OCI-LY7 (cell line): Measurements from ENCODE around the gene INSIG1.

Experiments used
- CTCF ChIP-seq: fragments of 200-600 bp; sonication (generic); conservative IDR thresholded peaks from 2 replicates; pipeline ENCODE4 v1.5.1; 2014; ENCODE audit warnings: mild to moderate bottlenecking, antibody characterized with exemption, low read length, moderate library complexity, mixed read lengths
- EZH2phosphoT487 ChIP-seq: fragments of 200-600 bp; sonication (generic); IDR thresholded peaks from 2 replicates; pipeline ENCODE4 v1.6.1; 2018; ENCODE audit warnings: low read depth, borderline replicate concordance, mild to moderate bottlenecking, mixed run types, antibody characterized with exemption, low read length, moderate library complexity, mixed read lengths

- TF ChIP-seq CTCF (no peak), EZH2phosphoT487 (no peak)
Observed at GRCh38 chr7:155268921-155269650, 28.6 kb upstream of the INSIG1 start.
